Right lobe of liver (tissue), 6 donors: ENCODE results near the gene OR51E1. TPM values are rescaled to one million over a fixed set of nuclear protein-coding genes. Genes with fewer than 3 reads are reported as not detected.

Experiments
- ATAC-seq, 4 donors: fragments of 200-7000 bp; cut with Tn5 transposase; one replicate each; pipeline ENCODE4 v1.9.1; 2020; ENCODE audit warnings: mild to moderate bottlenecking in 4 of 4, moderate library complexity in 4 of 4
- DNase-seq, 3 donors: peaks; one replicate each; pipeline ENCODE4 v3.0.0-alpha.2; 2020
- H3K27ac ChIP-seq, 3 donors: fragments of 200-600 bp; one replicate each; pipeline ENCODE4 v1.8.0; 2022
- H3K27me3 ChIP-seq, 2 donors: fragments of 200-600 bp; one replicate each; pipeline ENCODE4 v1.8.0; 2022
- H3K36me3 ChIP-seq, 4 donors: fragments of 200-600 bp; sonication (generic) in 1 of 4; one replicate each; pipeline versions ENCODE4 v1.5.1 to v1.8.0; 2017 to 2022; ENCODE audit warnings: control low read depth in 1 of 4
- H3K4me1 ChIP-seq, 4 donors: fragments of 200-600 bp; sonication (generic) in 1 of 4; one replicate each; pipeline versions ENCODE4 v1.5.1 to v1.8.0; 2017 to 2022; ENCODE audit warnings: control low read depth in 1 of 4
- H3K4me3 ChIP-seq, 3 donors: fragments of 200-600 bp; one replicate each; pipeline ENCODE4 v1.8.0; 2022
- H3K9me3 ChIP-seq, 4 donors: fragments of 200-600 bp; sonication (generic) in 1 of 4; one replicate each; pipeline versions ENCODE4 v1.5.1 to v1.8.0; 2017 to 2022; ENCODE audit warnings: control low read depth in 1 of 4
- POLR2A ChIP-seq: fragments of 450-650 bp; IDR thresholded peaks from one replicate; pipeline ENCODE4 v1.6.1; 2017; ENCODE audit warnings: antibody characterized with exemption, mild to moderate bottlenecking
- WGBS: methylation state at CpG from one replicate; pipeline ENCODE4 v1.1.6; 2018; ENCODE audit warnings: low coverage, low lambda C conversion rate; ENCODE audit not compliant: insufficient coverage; ENCODE audit errors: missing lambda C conversion rate; 5-methylcytosine and 5-hydroxymethylcytosine counted together
- intact Hi-C, 2 donors: fragments of 100-400 bp; cut with DNase I; formaldehyde crosslinking; loops; one replicate each; pipeline versions ENCODE4 v1.11.2 to v1.14.1; 2022
- total RNA-seq, 6 experiments: library from RNA; depleted of rRNA in 2 of 6; stranded (reverse); fragments of >200 nt in 2 of 6; fragmentation: NEBNext Ultra II Directional in 3 of 6; extraction: Animal tissue kit (Norgen Biotek cat#: 25700) in 3 of 6; gene quantifications; one replicate each; pipeline versions ENCODE4 v1.1.0 to v1.2.4, GENCODE V29; 2016 to 2023
- TF ChIP-seq, protein P1 (sequence below), 4 donors: fragments of 200-600 bp in 3 of 4; fragments of 450-650 bp in 1 of 4; IDR thresholded peaks; one replicate each; pipeline versions ENCODE4 v1.5.1 to v1.8.0; 2016 to 2022; ENCODE audit warnings: antibody characterized with exemption in 4 of 4, mild to moderate bottlenecking in 2 of 4
- donor health status: DM: no; HTN: yes; CAD: no.
- donor health status: DM: no; HTN: no; CAD: no.
- donor health status: DM: no; HTN: no; CAD: no.
- donor health status: DM: no; HTN: yes; CAD: no.
- donor health status: DM: no; HTN: yes; CAD: no.

Gene OR51E1
- total RNA-seq, 6 experiments from 2014 or later, result not detected

DNA sequence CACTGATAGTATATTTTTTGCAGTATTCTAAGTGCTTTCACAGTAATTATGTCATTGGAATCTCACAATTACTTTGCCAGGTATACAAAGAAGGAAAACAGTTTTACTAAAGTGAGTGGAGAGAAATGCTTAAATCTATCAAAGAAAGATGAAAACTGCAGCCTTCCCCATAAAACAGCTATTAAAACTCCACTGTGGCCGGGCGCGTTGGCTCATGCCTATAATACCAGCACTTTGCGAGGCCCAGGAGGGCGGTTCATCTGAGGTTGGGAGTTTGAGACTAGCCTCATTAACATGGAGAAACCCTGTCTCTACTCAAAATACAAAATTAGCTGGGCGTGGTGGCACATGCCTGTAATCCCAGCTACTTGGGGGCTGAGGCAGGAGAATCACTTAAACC lies 19.1 kb downstream of the OR51E1 start:
- H3K4me3 ChIP-seq, result no peak overlapping the region
- no peak overlapping the region for H3K27ac ChIP-seq
- no peaks in the 10 kb centered on the region for H3K27me3 ChIP-seq
- intact Hi-C loops, result no loop called here
- H3K4me1 ChIP-seq, result no peaks in the 10 kb centered on the region
- no peaks in the 10 kb centered on the region for H3K9me3 ChIP-seq
- no peak for ATAC-seq
- TF ChIP-seq, protein P1, sequence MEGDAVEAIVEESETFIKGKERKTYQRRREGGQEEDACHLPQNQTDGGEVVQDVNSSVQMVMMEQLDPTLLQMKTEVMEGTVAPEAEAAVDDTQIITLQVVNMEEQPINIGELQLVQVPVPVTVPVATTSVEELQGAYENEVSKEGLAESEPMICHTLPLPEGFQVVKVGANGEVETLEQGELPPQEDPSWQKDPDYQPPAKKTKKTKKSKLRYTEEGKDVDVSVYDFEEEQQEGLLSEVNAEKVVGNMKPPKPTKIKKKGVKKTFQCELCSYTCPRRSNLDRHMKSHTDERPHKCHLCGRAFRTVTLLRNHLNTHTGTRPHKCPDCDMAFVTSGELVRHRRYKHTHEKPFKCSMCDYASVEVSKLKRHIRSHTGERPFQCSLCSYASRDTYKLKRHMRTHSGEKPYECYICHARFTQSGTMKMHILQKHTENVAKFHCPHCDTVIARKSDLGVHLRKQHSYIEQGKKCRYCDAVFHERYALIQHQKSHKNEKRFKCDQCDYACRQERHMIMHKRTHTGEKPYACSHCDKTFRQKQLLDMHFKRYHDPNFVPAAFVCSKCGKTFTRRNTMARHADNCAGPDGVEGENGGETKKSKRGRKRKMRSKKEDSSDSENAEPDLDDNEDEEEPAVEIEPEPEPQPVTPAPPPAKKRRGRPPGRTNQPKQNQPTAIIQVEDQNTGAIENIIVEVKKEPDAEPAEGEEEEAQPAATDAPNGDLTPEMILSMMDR (IDR thresholded peaks at IDR 0.05), result no peak
- no peak for TF ChIP-seq POLR2A
- H3K36me3 ChIP-seq, result no peaks in the 10 kb centered on the region
- WGBS, result 81% methylated on average over 6 of the region's 6 CpGs
- DNase-seq, result no peak

DNA sequence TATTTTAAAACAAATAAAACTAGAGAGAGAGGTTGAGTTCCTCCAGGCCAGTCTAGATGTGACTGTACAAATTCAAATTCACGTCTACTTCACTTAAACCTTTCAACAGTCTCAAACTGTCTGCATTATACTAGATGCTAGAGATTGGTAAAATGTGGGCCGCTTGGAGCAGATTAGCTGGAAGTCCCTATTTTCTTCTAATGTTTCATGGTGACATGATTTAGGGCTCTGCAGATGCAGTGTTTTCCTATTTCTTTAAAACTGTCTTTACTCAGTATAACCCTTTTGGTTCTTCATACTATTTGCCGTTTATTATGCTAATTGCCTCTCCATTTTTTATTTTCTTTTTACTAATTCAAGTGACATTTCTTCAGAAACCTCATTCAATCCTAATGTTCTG lies 20.4 kb downstream of the OR51E1 start:
- no peak overlapping the region for H3K4me3 ChIP-seq
- no peak for DNase-seq
- intact Hi-C loops, result no loop called here
- TF ChIP-seq, protein P1 (IDR thresholded peaks at IDR 0.05), result no peak
- TF ChIP-seq POLR2A, result no peak
- no peaks in the 10 kb centered on the region for H3K36me3 ChIP-seq
- WGBS, result 56% methylated on average over 3 of the region's 3 CpGs
- no peak overlapping the region for H3K27ac ChIP-seq
- ATAC-seq, result no peak
- H3K9me3 ChIP-seq, result no peaks in the 10 kb centered on the region
- no peaks in the 10 kb centered on the region for H3K4me1 ChIP-seq
- no peaks in the 10 kb centered on the region for H3K27me3 ChIP-seq

DNA sequence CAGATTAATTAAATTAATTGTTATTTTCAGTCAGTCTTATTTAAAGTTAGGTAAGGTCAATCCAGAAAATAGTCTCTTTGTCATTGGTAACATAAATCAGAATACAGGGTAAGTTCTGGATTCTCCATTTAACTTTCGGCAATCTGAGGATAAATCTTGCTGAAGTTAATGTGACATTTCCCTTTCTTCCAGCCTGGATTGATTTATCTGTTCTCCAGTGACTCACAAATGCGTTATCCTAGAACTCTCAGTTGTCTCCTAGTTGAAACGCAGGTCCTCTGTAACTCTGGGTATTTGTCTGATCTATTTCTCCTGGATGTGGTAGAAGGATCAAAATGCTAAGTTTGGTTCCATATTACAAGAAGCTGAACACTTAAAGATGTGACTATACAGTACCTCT lies 21.0 kb downstream of the OR51E1 start:
- TF ChIP-seq, protein P1 (IDR thresholded peaks at IDR 0.05), result no peak
- TF ChIP-seq POLR2A, result no peak
- no peaks in the 10 kb centered on the region for H3K36me3 ChIP-seq
- H3K4me3 ChIP-seq, result no peak overlapping the region
- no peak overlapping the region for H3K27ac ChIP-seq
- intact Hi-C loops, result no loop called here
- WGBS, result 55% methylated on average over 3 of the region's 3 CpGs
- ATAC-seq (no peak), DNase-seq (no peak)
- H3K27me3 ChIP-seq, result no peaks in the 10 kb centered on the region
- no peaks in the 10 kb centered on the region for H3K4me1 ChIP-seq
- H3K9me3 ChIP-seq, result no peaks in the 10 kb centered on the region

DNA sequence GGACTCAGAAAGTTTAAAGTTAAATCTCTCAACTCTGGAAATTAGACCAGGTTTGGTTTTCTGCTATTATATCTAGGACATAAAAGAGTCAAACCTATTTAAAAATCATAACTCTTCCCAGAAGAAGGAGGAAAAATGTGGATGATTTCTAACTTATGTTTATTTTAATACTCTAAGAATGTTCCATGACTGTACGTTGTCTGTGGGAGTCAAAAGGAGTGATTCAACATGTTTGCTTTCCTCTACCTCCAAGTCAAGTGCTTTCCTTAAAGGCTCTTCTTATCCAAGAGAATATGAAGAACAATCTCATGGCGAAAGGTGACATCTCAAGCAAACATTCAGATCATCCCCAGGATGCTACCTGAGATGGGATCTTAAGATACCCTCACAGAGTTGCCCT lies 21.6 kb downstream of the OR51E1 start:
- no peaks in the 10 kb centered on the region for H3K4me1 ChIP-seq
- H3K27me3 ChIP-seq, result no peaks in the 10 kb centered on the region
- no peak overlapping the region for H3K27ac ChIP-seq
- DNase-seq (no peak), ATAC-seq (no peak)
- H3K4me3 ChIP-seq, result no peak overlapping the region
- no peaks in the 10 kb centered on the region for H3K36me3 ChIP-seq
- WGBS, result 47% methylated on average over 2 of the region's 2 CpGs
- TF ChIP-seq, protein P1 (IDR thresholded peaks at IDR 0.05), result no peak
- TF ChIP-seq POLR2A, result no peak
- no peaks in the 10 kb centered on the region for H3K9me3 ChIP-seq
- intact Hi-C loops, result no loop called here

DNA sequence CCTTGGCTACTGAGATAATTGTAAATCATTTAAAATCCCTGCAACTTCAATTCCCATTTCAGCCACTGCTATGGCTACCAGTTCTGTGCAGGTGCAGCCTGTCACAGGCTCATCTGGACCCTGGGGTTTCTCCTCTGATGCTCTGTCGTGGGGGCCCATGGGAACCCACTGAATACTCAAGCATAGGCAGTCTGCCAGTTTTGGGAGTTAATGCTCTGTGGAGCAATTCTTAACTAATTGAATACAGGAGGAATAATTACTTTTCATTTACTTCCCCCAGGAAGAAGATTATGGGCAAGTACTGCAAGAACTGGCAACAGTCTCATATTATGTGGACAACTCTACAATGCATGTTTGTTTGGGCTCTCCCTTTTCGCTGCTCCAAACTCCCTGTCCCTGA lies 28.0 kb downstream of the OR51E1 start:
- intact Hi-C loops, result no loop called here

More for the DNA sequence above, 28.0 kb downstream of the OR51E1 start:
- 33% methylated on average over 2 of the region's 2 CpGs for WGBS
- Histone ChIP-seq H3K9me3 (no peaks in the 10 kb centered on the region), H3K4me3 (no peak overlapping the region), H3K4me1 (no peaks in the 10 kb centered on the region), H3K27me3 (no peaks in the 10 kb centered on the region), H3K27ac (no peak overlapping the region), H3K36me3 (no peaks in the 10 kb centered on the region)
- ATAC-seq, result no peak
- TF ChIP-seq, protein P1 (IDR thresholded peaks at IDR 0.05), result no peak
- no peak for TF ChIP-seq POLR2A
- no peak for DNase-seq
